ENCODE data around the gene TMC8.

Gene TMC8

GRCh38 chr17:78174870-78175642 lies 44.5 kb downstream of the TMC8 start:
- H3K9me2 ChIP-seq (ENCODE audit: low read depth, low read length): no peaks in the 10 kb centered on the region
- no peak overlapping the region for H2AFZ ChIP-seq (ENCODE audit: low read length)
- no peaks in the 10 kb centered on the region for H3K9me3 ChIP-seq (ENCODE audit: low read length)
- H3K4me2 ChIP-seq (ENCODE audit: low read length): peak overlapping the region; percentile 39; the same call in 1 of the 2 replicates
- H3K79me2 ChIP-seq (ENCODE audit: insufficient read depth, low read length): no peaks in the 10 kb centered on the region
- TF ChIP-seq, protein P1, sequence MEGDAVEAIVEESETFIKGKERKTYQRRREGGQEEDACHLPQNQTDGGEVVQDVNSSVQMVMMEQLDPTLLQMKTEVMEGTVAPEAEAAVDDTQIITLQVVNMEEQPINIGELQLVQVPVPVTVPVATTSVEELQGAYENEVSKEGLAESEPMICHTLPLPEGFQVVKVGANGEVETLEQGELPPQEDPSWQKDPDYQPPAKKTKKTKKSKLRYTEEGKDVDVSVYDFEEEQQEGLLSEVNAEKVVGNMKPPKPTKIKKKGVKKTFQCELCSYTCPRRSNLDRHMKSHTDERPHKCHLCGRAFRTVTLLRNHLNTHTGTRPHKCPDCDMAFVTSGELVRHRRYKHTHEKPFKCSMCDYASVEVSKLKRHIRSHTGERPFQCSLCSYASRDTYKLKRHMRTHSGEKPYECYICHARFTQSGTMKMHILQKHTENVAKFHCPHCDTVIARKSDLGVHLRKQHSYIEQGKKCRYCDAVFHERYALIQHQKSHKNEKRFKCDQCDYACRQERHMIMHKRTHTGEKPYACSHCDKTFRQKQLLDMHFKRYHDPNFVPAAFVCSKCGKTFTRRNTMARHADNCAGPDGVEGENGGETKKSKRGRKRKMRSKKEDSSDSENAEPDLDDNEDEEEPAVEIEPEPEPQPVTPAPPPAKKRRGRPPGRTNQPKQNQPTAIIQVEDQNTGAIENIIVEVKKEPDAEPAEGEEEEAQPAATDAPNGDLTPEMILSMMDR (IDR thresholded peaks at IDR 0.05; ENCODE audit: low read length): peak; percentile 51
- TF ChIP-seq EZH2 (IDR thresholded peaks at IDR 0.05; ENCODE audit: borderline replicate concordance, low read length): no peak
- no peaks in the 10 kb centered on the region for H3F3A ChIP-seq (ENCODE audit: insufficient read depth, low read length)
- H3K4me1 ChIP-seq (ENCODE audit: insufficient read depth, low read length, severe bottlenecking): peaks cover 70% of the 10 kb centered on the region
- H3K27ac ChIP-seq (ENCODE audit: low read depth, low read length, poor library complexity, severe bottlenecking): peak overlapping the region; percentile 49
- peak overlapping the region; percentile 29 for H3K4me3 ChIP-seq (ENCODE audit: low read depth, low read length, poor library complexity, severe bottlenecking)
- no peaks in the 10 kb centered on the region for H3K27me3 ChIP-seq (ENCODE audit: insufficient read depth, low read length)
- H3K36me3 ChIP-seq (ENCODE audit: insufficient read depth, low read length): peaks cover 75% of the 10 kb centered on the region
- no peaks in the 10 kb centered on the region for H4K20me1 ChIP-seq (ENCODE audit: insufficient read depth, low read length)
- H3K9ac ChIP-seq (ENCODE audit: low read length): peak overlapping the region; percentile 24; the same call in 1 of the 2 replicates

- Histone ChIP-seq H3F3A (ENCODE audit: insufficient read depth, low read length) (no peaks in the 10 kb centered on the region), H3K4me1 (ENCODE audit: insufficient read depth, low read length, severe bottlenecking) (peaks cover 74% of the 10 kb centered on the region), H3K36me3 (ENCODE audit: insufficient read depth, low read length) (peaks cover 80% of the 10 kb centered on the region)
Measured at GRCh38 chr17:78175643-78175981, 45.0 kb downstream of the TMC8 start.

DNA sequence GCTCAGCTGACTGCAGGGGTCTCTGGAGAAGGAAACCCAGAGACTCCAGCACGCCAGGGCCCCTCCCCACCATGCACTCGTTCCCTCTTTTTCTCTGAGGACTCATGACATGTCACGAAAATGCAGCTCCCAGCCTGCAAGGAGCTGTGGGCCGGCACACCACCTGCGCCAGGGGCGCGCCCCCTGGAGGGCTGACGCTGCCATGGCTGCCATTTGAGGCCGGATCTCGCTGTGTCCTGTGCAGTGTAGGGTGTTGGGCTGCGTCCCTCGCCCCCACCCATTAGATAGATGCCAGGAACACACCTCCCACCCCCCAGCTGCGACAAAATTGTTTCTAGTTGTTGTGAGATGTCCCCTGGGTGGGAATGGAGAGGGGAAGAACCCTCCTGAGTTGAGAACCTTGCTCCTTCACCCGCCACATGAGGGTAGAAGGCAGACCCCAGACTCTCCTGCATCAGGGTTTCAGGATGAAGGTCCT lies 46.0 kb downstream of the TMC8 start:
- H4K20me1 ChIP-seq (ENCODE audit: insufficient read depth, low read length): no peaks in the 10 kb centered on the region
- H3K9me3 ChIP-seq (ENCODE audit: low read length): no peaks in the 10 kb centered on the region
- peak overlapping the region; percentile 72 for H3K27ac ChIP-seq (ENCODE audit: low read depth, low read length, poor library complexity, severe bottlenecking)
- peak overlapping the region; percentile 24; the same call in 1 of the 2 replicates for H3K4me2 ChIP-seq (ENCODE audit: low read length)
- H3K9ac ChIP-seq (ENCODE audit: low read length): peak overlapping the region; percentile 22; the same call in 1 of the 2 replicates
- H2AFZ ChIP-seq (ENCODE audit: low read length): no peak overlapping the region
- H3K27me3 ChIP-seq (ENCODE audit: insufficient read depth, low read length): no peaks in the 10 kb centered on the region
- no peak overlapping the region for H3K4me3 ChIP-seq (ENCODE audit: low read depth, low read length, poor library complexity, severe bottlenecking)
- H3K36me3 ChIP-seq (ENCODE audit: insufficient read depth, low read length): peaks cover 80% of the 10 kb centered on the region
- no peaks in the 10 kb centered on the region for H3F3A ChIP-seq (ENCODE audit: insufficient read depth, low read length)
- H3K4me1 ChIP-seq (ENCODE audit: insufficient read depth, low read length, severe bottlenecking): peaks cover 74% of the 10 kb centered on the region
- H3K9me2 ChIP-seq (ENCODE audit: low read depth, low read length): no peaks in the 10 kb centered on the region
- no peak for TF ChIP-seq EZH2 (IDR thresholded peaks at IDR 0.05; ENCODE audit: borderline replicate concordance, low read length)
- TF ChIP-seq, protein P1 (IDR thresholded peaks at IDR 0.05; ENCODE audit: low read length): peak; percentile 98
- H3K79me2 ChIP-seq (ENCODE audit: insufficient read depth, low read length): no peaks in the 10 kb centered on the region

More at GRCh38 chr17:78175643-78175981, 45.0 kb downstream of the TMC8 start:
- Histone ChIP-seq H3K4me2 (ENCODE audit: low read length) (peak overlapping the region; percentile 39; the same call in 1 of the 2 replicates), H4K20me1 (ENCODE audit: insufficient read depth, low read length) (no peaks in the 10 kb centered on the region), H3K27ac (ENCODE audit: low read depth, low read length, poor library complexity, severe bottlenecking) (peak overlapping the region; percentile 49), H3K9me2 (ENCODE audit: low read depth, low read length) (no peaks in the 10 kb centered on the region), H3K9me3 (ENCODE audit: low read length) (no peaks in the 10 kb centered on the region), H3K9ac (ENCODE audit: low read length) (no peak overlapping the region; the same call in 1 of the 2 replicates), H3K79me2 (ENCODE audit: insufficient read depth, low read length) (no peaks in the 10 kb centered on the region), H3K27me3 (ENCODE audit: insufficient read depth, low read length) (no peaks in the 10 kb centered on the region), H3K4me3 (ENCODE audit: low read depth, low read length, poor library complexity, severe bottlenecking) (no peak overlapping the region), H2AFZ (ENCODE audit: low read length) (no peak overlapping the region)
- TF ChIP-seq EZH2 (IDR thresholded peaks at IDR 0.05; ENCODE audit: borderline replicate concordance, low read length): no peak
- TF ChIP-seq, protein P1 (IDR thresholded peaks at IDR 0.05; ENCODE audit: low read length): no peak

Data from OCI-LY1 (cell line).